Measurements from ENCODE around the gene POLR2M.
A peak's percentile ranks its signal among the peaks of the same experiment; 100 is the strongest.

POLR2M gene

DNA sequence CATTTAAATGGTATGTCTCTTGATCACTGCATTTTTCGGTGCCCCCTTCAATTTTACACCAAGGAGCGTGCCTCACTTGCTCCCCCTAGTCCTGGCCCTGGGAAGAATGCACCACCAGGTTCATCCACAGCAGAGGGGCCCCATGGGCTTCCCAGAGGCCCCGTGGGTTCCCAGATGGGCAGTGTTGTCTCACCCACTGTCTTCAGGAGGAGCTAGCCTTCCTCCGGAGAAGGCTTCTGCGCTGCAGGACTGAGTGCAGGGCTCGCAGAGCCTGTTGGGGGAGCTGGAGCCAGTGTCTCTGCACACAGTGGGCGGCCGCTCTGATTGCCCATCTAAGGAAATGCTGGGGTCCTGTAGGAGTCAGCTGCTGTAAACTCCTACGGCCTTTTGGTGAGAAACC lies 45.9 kb downstream of the POLR2M start:
- no peaks in the 10 kb centered on the region for H3K36me3 Mint-ChIP-seq (ENCODE audit: low read depth)
- peak; percentile 26 for DNase-seq
- TF ChIP-seq, protein P1, sequence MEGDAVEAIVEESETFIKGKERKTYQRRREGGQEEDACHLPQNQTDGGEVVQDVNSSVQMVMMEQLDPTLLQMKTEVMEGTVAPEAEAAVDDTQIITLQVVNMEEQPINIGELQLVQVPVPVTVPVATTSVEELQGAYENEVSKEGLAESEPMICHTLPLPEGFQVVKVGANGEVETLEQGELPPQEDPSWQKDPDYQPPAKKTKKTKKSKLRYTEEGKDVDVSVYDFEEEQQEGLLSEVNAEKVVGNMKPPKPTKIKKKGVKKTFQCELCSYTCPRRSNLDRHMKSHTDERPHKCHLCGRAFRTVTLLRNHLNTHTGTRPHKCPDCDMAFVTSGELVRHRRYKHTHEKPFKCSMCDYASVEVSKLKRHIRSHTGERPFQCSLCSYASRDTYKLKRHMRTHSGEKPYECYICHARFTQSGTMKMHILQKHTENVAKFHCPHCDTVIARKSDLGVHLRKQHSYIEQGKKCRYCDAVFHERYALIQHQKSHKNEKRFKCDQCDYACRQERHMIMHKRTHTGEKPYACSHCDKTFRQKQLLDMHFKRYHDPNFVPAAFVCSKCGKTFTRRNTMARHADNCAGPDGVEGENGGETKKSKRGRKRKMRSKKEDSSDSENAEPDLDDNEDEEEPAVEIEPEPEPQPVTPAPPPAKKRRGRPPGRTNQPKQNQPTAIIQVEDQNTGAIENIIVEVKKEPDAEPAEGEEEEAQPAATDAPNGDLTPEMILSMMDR (IDR thresholded peaks at IDR 0.05), result peak; percentile 42
- H3K27ac Mint-ChIP-seq, result no peak overlapping the region
- H3K4me3 Mint-ChIP-seq, result no peak overlapping the region
- H3K9me3 Mint-ChIP-seq, result no peaks in the 10 kb centered on the region
- peaks cover 15% of the 10 kb centered on the region for H3K4me1 Mint-ChIP-seq
- peaks cover 4% of the 10 kb centered on the region for H3K27me3 Mint-ChIP-seq (ENCODE audit: low read depth, poor library complexity)

DNA sequence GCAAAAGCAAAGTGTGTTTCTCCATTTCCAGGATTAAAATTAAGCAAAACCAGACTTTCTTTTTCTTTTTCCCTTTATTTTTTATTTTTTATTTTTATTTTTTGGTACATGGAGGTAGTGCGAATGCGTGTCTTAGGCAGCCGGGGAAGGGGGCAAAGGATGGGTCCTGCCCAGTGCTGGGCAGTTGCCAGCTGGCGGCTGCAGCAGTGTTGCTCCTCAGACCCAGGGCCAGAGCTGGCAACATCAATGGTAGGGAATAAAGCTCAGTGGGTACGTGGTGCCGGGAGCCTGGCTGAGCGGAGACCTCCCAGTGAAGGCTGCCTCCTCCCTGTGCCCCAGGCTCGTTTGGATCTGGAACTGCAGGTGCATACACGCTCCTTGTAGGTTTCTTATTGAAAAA lies 46.3 kb downstream of the POLR2M start:
- Mint-ChIP-seq H3K36me3 (ENCODE audit: low read depth) (no peaks in the 10 kb centered on the region), H3K27ac (no peak overlapping the region), H3K4me1 (peaks cover 12% of the 10 kb centered on the region), H3K27me3 (ENCODE audit: low read depth, poor library complexity) (peaks cover 4% of the 10 kb centered on the region), H3K9me3 (no peaks in the 10 kb centered on the region), H3K4me3 (no peak overlapping the region)
- TF ChIP-seq, protein P1 (IDR thresholded peaks at IDR 0.05), result no peak
- no peak for DNase-seq

DNA sequence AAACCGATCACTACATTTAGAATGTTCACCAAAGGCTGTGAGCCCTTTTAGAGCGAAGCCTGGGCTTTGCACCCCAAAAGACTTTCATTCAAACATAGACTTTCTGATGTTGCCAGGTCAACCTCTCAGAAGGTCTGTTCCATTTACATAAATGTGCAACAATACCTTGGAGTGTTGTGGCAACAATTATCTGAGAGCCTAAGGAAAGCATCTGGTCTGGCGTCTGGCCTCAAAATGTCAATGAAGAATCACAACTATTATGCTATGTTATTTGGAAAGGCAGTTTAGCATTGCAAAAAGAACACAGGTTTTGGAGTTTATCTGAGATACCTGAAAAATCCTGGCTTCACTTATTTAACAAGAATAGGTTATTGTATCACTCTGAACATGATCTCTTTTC lies 50.0 kb downstream of the POLR2M start:
- H3K36me3 Mint-ChIP-seq (ENCODE audit: low read depth), result no peaks in the 10 kb centered on the region
- peaks cover 7% of the 10 kb centered on the region for H3K27me3 Mint-ChIP-seq (ENCODE audit: low read depth, poor library complexity)
- TF ChIP-seq, protein P1 (IDR thresholded peaks at IDR 0.05), result no peak

GRCh38 chr15:57758560-57758959 lies 52.0 kb downstream of the POLR2M start:
- Mint-ChIP-seq H3K9me3 (no peaks in the 10 kb centered on the region), H3K4me3 (no peak overlapping the region), H3K4me1 (peaks cover 9% of the 10 kb centered on the region), H3K27me3 (ENCODE audit: low read depth, poor library complexity) (peaks cover 10% of the 10 kb centered on the region), H3K27ac (no peak overlapping the region), H3K36me3 (ENCODE audit: low read depth) (no peaks in the 10 kb centered on the region)
- no peak for DNase-seq
- TF ChIP-seq, protein P1 (IDR thresholded peaks at IDR 0.05), result no peak

More for the DNA sequence above, 50.0 kb downstream of the POLR2M start:
- H3K4me3 Mint-ChIP-seq, result no peak overlapping the region
- H3K4me1 Mint-ChIP-seq, result peaks cover 18% of the 10 kb centered on the region
- no peak overlapping the region for H3K27ac Mint-ChIP-seq
- no peak for DNase-seq
- H3K9me3 Mint-ChIP-seq, result no peaks in the 10 kb centered on the region

DNA sequence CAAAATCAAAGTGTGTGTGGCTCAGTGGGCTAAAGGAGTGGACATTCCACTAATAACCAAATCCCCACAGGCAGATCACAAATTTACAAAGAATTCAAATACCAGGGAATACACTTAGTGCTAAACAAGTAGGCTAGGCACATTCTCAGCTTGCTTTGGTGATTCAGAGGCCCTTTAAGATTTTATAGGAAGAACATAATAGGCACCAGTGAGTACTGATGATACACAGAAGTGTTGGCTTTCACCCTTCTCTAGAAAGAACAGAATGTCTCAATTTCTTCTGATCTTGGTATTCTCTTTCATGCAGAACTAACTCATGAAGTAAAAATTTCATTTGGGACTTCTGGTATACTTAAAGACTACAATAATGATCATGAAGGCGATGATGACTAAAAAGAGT lies 55.0 kb downstream of the POLR2M start:
- no peak overlapping the region for H3K4me3 Mint-ChIP-seq
- TF ChIP-seq, protein P1 (IDR thresholded peaks at IDR 0.05), result no peak
- peaks cover 5% of the 10 kb centered on the region for H3K4me1 Mint-ChIP-seq
- no peak for DNase-seq
- H3K9me3 Mint-ChIP-seq, result no peaks in the 10 kb centered on the region
- H3K36me3 Mint-ChIP-seq (ENCODE audit: low read depth), result no peaks in the 10 kb centered on the region
- H3K27ac Mint-ChIP-seq, result no peak overlapping the region
- H3K27me3 Mint-ChIP-seq (ENCODE audit: low read depth, poor library complexity), result peaks cover 6% of the 10 kb centered on the region

DNA sequence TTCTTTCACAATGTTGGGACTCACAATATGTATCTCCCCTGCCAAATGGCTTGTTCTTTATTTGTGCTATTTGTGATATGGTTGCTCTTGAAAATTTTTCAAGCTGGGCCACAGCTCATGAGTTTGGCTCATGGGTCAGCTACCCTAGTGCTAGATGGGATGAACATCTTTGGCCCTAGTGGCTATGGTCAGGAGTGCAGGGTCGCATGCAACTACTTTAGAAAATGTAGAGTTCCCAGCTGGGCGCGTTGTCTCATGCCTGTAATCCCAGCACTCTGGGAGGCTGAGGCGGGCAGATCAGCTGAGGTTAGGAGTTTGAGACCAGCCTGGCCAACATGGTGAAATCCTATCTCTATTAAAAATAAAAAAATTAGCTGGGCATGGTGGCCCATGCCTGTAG lies 55.8 kb downstream of the POLR2M start:
- peaks cover 6% of the 10 kb centered on the region for H3K27me3 Mint-ChIP-seq (ENCODE audit: low read depth, poor library complexity)
- peaks cover 5% of the 10 kb centered on the region for H3K4me1 Mint-ChIP-seq
- no peak for DNase-seq
- TF ChIP-seq, protein P1 (IDR thresholded peaks at IDR 0.05), result no peak
- no peak overlapping the region for H3K4me3 Mint-ChIP-seq
- H3K36me3 Mint-ChIP-seq (ENCODE audit: low read depth), result no peaks in the 10 kb centered on the region
- H3K9me3 Mint-ChIP-seq, result no peaks in the 10 kb centered on the region
- H3K27ac Mint-ChIP-seq, result no peak overlapping the region
